Panc1 (cell line): Measurements from ENCODE around the gene HOXC9.

ENCODE experiments used
- CTCF ChIP-seq: fragments of 450-650 bp; IDR thresholded peaks from 2 replicates; pipeline ENCODE4 v1.5.1; 2017; ENCODE audit warnings: mild to moderate bottlenecking
- POLR2AphosphoS5 ChIP-seq: IDR thresholded peaks from 2 replicates; pipeline ENCODE4 v1.6.1; 2012; ENCODE audit warnings: mild to moderate bottlenecking, low read depth, low read length, moderate library complexity
- REST ChIP-seq, 2 experiments: IDR thresholded peaks; 2 replicates each; pipeline ENCODE4 v1.6.1; 2011 to 2012; ENCODE audit warnings: low read depth in 2 of 2, control low read depth in 1 of 2, low read length in 1 of 2, mild to moderate bottlenecking in 1 of 2, moderate library complexity in 1 of 2; ENCODE audit not compliant: insufficient read depth in 1 of 2
- SIN3A ChIP-seq: IDR thresholded peaks from 2 replicates; pipeline ENCODE4 v1.6.1; 2012; ENCODE audit warnings: low read depth, mild to moderate bottlenecking, low read length, moderate library complexity, borderline replicate concordance; ENCODE audit not compliant: insufficient read depth
- TCF7L2 ChIP-seq: IDR thresholded peaks from 2 replicates; pipeline ENCODE4 v1.6.1; 2011; ENCODE audit warnings: mild to moderate bottlenecking, low read depth, low read length, inconsistent platforms

GRCh38 chr12:54017027-54017788 lies 17.2 kb downstream of the HOXC9 start:
- TF ChIP-seq CTCF (peak; percentile 29), REST (IDR thresholded peaks at IDR 0.05; ENCODE audit: insufficient read depth in 1 of 2, low read depth in 2 of 2, low read length in 1 of 2) (no peak), POLR2AphosphoS5 (no peak), SIN3A (0 out of 2 replicates have a peak, but pooled peaks have one; percentile 38), TCF7L2 (no peak)
